CD4-positive, alpha-beta T cell (primary cell): ENCODE results near the gene SH3BP2. TPM values are rescaled to one million over a fixed set of nuclear protein-coding genes. Genes with fewer than 3 reads are reported as not detected.

ENCODE experiments used
- ATAC-seq: fragments of 200-7000 bp; cut with Tn5 transposase; one replicate; pipeline ENCODE4 v1.10.0; 2022; ENCODE audit warnings: mild to moderate bottlenecking; ENCODE audit not compliant: poor library complexity
- CTCF ChIA-PET: fragments of 350-600 bp; sonication (Branson Sonifier 250); formaldehyde crosslinking; loops from one replicate; lab custom pipeline; 2021; ENCODE audit warnings: antibody characterized with exemption, inconsistent platforms; lab: Charles Lee
- POLR2A ChIA-PET: fragments of 350-600 bp; sonication (Branson Sonifier 250); formaldehyde crosslinking; loops from one replicate; lab custom pipeline; 2021; ENCODE audit warnings: antibody characterized with exemption, inconsistent platforms; lab: Charles Lee
- DNase-seq, 14 experiments: peaks; one replicate each; pipeline ENCODE4 v3.0.0-alpha.2; 2013 to 2020; ENCODE audit warnings: mixed read lengths in 2 of 14
- H3K27ac ChIP-seq, 2 donors: one replicate each; pipeline versions ENCODE4 v1.5.1 to v1.7.0; 2013; ENCODE audit warnings: low read length in 2 of 2, low read depth in 1 of 2, mild to moderate bottlenecking in 1 of 2
- H3K27me3 ChIP-seq, 2 experiments: 1 replicate in 1 of 2; 2 replicates in 1 of 2; pipeline versions ENCODE4 v1.6.1 to v1.7.0; 2013; ENCODE audit warnings: low read length in 2 of 2, control low read depth in 1 of 2, mild to moderate bottlenecking in 1 of 2, moderate library complexity in 1 of 2; ENCODE audit not compliant: insufficient read depth in 2 of 2, control insufficient read depth in 1 of 2
- H3K36me3 ChIP-seq: one replicate; pipeline ENCODE4 v1.6.1; 2013; ENCODE audit warnings: low read length, control low read depth; ENCODE audit not compliant: insufficient read depth
- H3K4me1 ChIP-seq: one replicate; pipeline ENCODE4 v1.6.1; 2013; ENCODE audit warnings: low read length, control low read depth; ENCODE audit not compliant: insufficient read depth
- H3K4me3 ChIP-seq: one replicate; pipeline ENCODE4 v1.5.1; 2013; ENCODE audit warnings: mild to moderate bottlenecking, low read length, moderate library complexity
- H3K9me3 ChIP-seq, 2 experiments: 1 replicate in 1 of 2; 2 replicates in 1 of 2; pipeline versions ENCODE4 v1.6.1 to v1.7.0; 2013; ENCODE audit warnings: low read length in 2 of 2, mild to moderate bottlenecking in 2 of 2, control low read depth in 1 of 2, moderate library complexity in 1 of 2; ENCODE audit not compliant: control insufficient read depth in 1 of 2, insufficient read depth in 1 of 2
- H3K27ac Mint-ChIP-seq: one replicate; pipeline ENCODE4 v1.8.0; 2020; ENCODE audit warnings: mixed read lengths
- H3K27me3 Mint-ChIP-seq: one replicate; pipeline ENCODE4 v1.8.0; 2021; ENCODE audit warnings: mixed read lengths
- H3K36me3 Mint-ChIP-seq: one replicate; pipeline ENCODE4 v1.8.0; 2021; ENCODE audit warnings: low read depth, mixed read lengths
- H3K4me1 Mint-ChIP-seq: one replicate; pipeline ENCODE4 v1.8.0; 2021; ENCODE audit warnings: low read depth, mixed read lengths
- H3K4me3 Mint-ChIP-seq: one replicate; pipeline ENCODE4 v1.8.0; 2020; ENCODE audit warnings: mild to moderate bottlenecking, mixed read lengths
- H3K9me3 Mint-ChIP-seq: one replicate; pipeline ENCODE4 v1.8.0; 2020; ENCODE audit warnings: mixed read lengths
- CTCF ChIP-seq: fragments of 200-600 bp; IDR thresholded peaks from one replicate; pipeline ENCODE4 v1.8.0; 2022; ENCODE audit warnings: antibody characterized with exemption, mild to moderate bottlenecking
- intact Hi-C, 2 experiments: fragments of 100-400 bp; cut with DNase I in 1 of 2; cut with micrococcal nuclease in 1 of 2; formaldehyde crosslinking; loops; one replicate each; pipeline versions ENCODE4 v1.15.1 to v1.9.0; 2023 to 2025; cut with DNase I, micrococcal nuclease
- polyA plus RNA-seq, 2 donors: library from polyadenylated mRNA; unstranded; fragments of 120-200 nt; gene quantifications; one replicate each; pipeline ENCODE4 v1.2.1, GENCODE V29; 2013
- total RNA-seq, 174 experiments: library from RNA in 2 of 174; stranded (reverse) in 2 of 174; gene quantifications; one replicate each; pipeline ENCODE4 v1.2.3 and lab custom pipeline; 2021 to 2026

SH3BP2 gene
- 10 to 100 TPM; 30.1 to 30.5 TPM for total RNA-seq
- 44.8 TPM for polyA plus RNA-seq (2013, experiment 1 of 2)
- polyA plus RNA-seq (2013, experiment 2 of 2): 52.7 TPM
- total RNA-seq (lab: John Stamatoyannopoulos, UW): 15.3 to 167 (median 58.1) reads per million in 172 experiments

GRCh38 chr4:2792711-2793585 is at the start of gene SH3BP2:
Gene SH3BP2 (plus strand): TSS chr4:2793085. CDS start chr4:2820618, 27,533 bp downstream.
- Histone ChIP-seq H3K27me3 (no peaks in the 10 kb centered on the region), H3K4me1 (peaks cover 83% of the 10 kb centered on the region), H3K4me3 (peak within 1 kb of the TSS; percentile 65), H3K27ac (peak within 1 kb of the TSS in 1 of 2 donors; percentile 21), H3K9me3 (no peaks in the 10 kb centered on the region), H3K36me3 (no peaks in the 10 kb centered on the region)
- CTCF ChIA-PET: no interaction called here
- H3K9me3 Mint-ChIP-seq: no peaks in the 10 kb centered on the region
- H3K27ac Mint-ChIP-seq: peak within 1 kb of the TSS; percentile 75
- TF ChIP-seq CTCF: no peak
- no peaks in the 10 kb centered on the region for H3K27me3 Mint-ChIP-seq
- H3K4me3 Mint-ChIP-seq: peak within 1 kb of the TSS; percentile 84
- H3K36me3 Mint-ChIP-seq: no peaks in the 10 kb centered on the region
- POLR2A ChIA-PET: no interaction called here
- peaks cover 44% of the 10 kb centered on the region for H3K4me1 Mint-ChIP-seq
- intact Hi-C loops: loop anchor here (5.0 to 10.0 kb wide), 2 partner anchors 36 to 52 kb away; partner anchors contain the start of genes ADD1 (in 1 of the 2) and TNIP2 (in 1 of the 2)
- ATAC-seq (peak; percentile 43), DNase-seq (peak in 12 of 14 experiments; percentile 36 to 81 (median 58))

- Mint-ChIP-seq H3K4me3 (no peak overlapping the region), H3K27ac (peak overlapping the region; percentile 91), H3K9me3 (no peaks in the 10 kb centered on the region), H3K36me3 (peaks cover 68% of the 10 kb centered on the region), H3K27me3 (no peaks in the 10 kb centered on the region), H3K4me1 (peaks cover 21% of the 10 kb centered on the region)
- Histone ChIP-seq H3K9me3 (no peaks in the 10 kb centered on the region), H3K27ac (peak overlapping the region in 1 of 2 donors; percentile 5), H3K27me3 (no peaks in the 10 kb centered on the region), H3K4me1 (peaks cover 31% of the 10 kb centered on the region), H3K4me3 (no peak overlapping the region), H3K36me3 (peaks cover 57% of the 10 kb centered on the region)
- ChIA-PET CTCF (no interaction called here), POLR2A (no interaction called here)
- DNase-seq (no peak), ATAC-seq (no peak)
- intact Hi-C loops: no loop called here
- TF ChIP-seq CTCF: no peak
Observed at GRCh38 chr4:2743518-2744445, 49.1 kb upstream of the SH3BP2 start.

- H3K4me1 ChIP-seq: peaks cover 31% of the 10 kb centered on the region
- H3K9me3 ChIP-seq: no peaks in the 10 kb centered on the region
- no peak overlapping the region for H3K4me3 ChIP-seq
- Mint-ChIP-seq H3K27me3 (no peaks in the 10 kb centered on the region), H3K4me1 (peaks cover 21% of the 10 kb centered on the region), H3K36me3 (peaks cover 68% of the 10 kb centered on the region), H3K9me3 (no peaks in the 10 kb centered on the region), H3K4me3 (no peak overlapping the region), H3K27ac (peak overlapping the region; percentile 91)
- CTCF ChIA-PET: interaction anchor here (1.6 kb wide), 1 partner anchor 11 kb away, joined by 5 read pairs; no protein-coding TSS in a partner anchor
- peaks cover 57% of the 10 kb centered on the region for H3K36me3 ChIP-seq
- DNase-seq (no peak), ATAC-seq (no peak)
- intact Hi-C loops: no loop called here
- no peak for TF ChIP-seq CTCF
- POLR2A ChIA-PET: no interaction called here
- no peaks in the 10 kb centered on the region for H3K27me3 ChIP-seq
- peak overlapping the region in 1 of 2 donors; percentile 68 for H3K27ac ChIP-seq
Observed at GRCh38 chr4:2744576-2745270, 48.2 kb upstream of the SH3BP2 start.
